HL-60/S4 treated with retinoic acid at 250 ng/mL for 4 days and 3 days (cell line): Measurements from ENCODE around the gene PSMD1.

Experiments
- in situ Hi-C: fragments of 300-500 bp; cut with MboI; formaldehyde crosslinking; loops from 2 replicates; pipeline ENCODE4 v1.7.0; 2022; ENCODE audit warnings: low sequenced_read_pairs

The PSMD1 gene

GRCh38 chr2:231034291-231034882 is 22.3 kb upstream of the PSMD1 start:
- in situ Hi-C loops, result no loop called here

GRCh38 chr2:231036131-231036530 is 20.5 kb upstream of the PSMD1 start:
- in situ Hi-C loops, result no loop called here

- in situ Hi-C loops, result no loop called here
Observed at GRCh38 chr2:231036578-231037106, 20.0 kb upstream of the PSMD1 start.

- in situ Hi-C loops, result no loop called here
Observed at GRCh38 chr2:231037202-231037730, 19.4 kb upstream of the PSMD1 start, which contains the start of gene C2orf72. Gene C2orf72, plus strand, starts transcription at chr2:231037523. Its CDS starts 43 bp downstream, at chr2:231037566.

GRCh38 chr2:231037731-231038482 is 18.8 kb upstream of the PSMD1 start:
- in situ Hi-C loops, result no loop called here

GRCh38 chr2:231038483-231039293 is 18.0 kb upstream of the PSMD1 start:
- in situ Hi-C loops, result no loop called here

DNA sequence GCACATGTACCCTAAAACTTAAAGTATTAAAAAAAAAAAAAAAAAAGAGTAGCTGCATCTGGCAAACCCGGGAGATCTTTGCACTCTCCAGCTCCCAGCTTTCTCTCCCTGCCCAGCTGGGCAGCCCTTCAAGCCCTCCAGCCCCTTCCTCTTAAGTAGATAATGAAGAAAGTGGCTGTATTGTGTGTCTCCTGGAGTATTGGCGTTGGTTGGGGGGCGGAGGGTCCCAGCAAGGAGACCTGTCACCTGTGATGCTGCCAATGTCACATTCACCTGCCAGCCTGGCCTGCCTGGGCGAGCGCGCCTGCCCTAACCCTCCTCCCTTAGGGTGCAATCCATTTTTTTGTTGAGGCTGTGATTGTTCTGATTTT is 17.4 kb upstream of the PSMD1 start:
- in situ Hi-C loops, result no loop called here

DNA sequence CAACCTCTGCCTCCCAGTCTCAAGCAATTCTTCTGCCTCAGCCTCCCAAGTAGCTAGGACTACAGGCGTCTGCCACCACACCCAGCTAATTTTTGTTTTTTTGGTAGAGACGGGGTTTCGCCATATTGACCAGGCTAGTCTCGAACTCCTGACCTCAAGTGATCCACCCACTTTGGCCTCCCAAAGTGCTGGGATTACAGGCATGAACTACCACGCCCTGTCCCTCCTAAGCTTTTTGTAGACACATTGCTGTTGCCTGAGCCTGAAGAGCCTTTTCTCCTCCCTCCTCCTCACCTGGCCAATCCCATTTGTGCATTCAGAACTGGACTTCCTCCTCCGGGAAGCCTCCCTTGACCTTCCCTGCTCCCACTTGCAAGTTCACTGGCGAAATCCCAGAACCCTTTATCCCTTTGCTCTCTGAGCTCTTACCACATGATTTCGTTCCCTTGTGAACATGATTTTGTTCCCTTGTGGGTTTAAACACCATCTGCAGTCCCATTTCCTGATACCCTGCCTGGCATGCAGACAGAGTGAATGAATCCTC is 16.8 kb upstream of the PSMD1 start:
- in situ Hi-C loops, result no loop called here

DNA sequence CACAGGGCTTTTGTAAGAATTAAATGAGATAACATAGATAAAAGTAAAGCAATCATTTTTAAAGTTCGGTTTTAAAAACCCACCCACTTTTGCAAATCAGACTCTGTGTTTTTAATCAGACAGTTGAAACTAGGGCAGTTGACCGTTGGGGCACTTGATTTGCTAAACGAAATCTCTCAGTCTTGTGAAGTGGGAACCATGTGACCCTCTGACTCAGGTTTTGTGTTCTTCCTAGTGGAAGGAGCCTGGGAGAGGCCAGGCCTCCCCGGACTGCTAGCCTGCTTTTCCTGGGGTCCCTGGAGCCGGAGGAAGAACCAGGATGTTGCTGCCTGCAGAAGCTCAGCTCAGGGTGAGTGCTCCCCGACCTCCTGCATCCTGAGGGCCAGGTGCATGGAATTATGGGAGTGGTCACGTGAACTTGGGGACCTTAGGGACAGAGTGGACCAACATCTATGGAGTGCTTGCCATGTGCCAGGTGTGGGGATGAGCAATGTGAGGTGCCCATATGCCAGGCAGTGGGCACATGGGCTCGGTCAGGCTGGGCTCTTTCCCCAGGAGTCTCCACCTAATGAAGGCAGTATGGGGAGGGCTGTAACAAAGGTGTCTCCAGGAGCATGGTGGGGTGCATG is 15.5 kb upstream of the PSMD1 start:
- in situ Hi-C loops, result no loop called here

GRCh38 chr2:231043796-231044195 is 12.9 kb upstream of the PSMD1 start:
- in situ Hi-C loops, result no loop called here

- in situ Hi-C loops, result no loop called here
Observed at GRCh38 chr2:231046916-231047273, 9.8 kb upstream of the PSMD1 start.

DNA sequence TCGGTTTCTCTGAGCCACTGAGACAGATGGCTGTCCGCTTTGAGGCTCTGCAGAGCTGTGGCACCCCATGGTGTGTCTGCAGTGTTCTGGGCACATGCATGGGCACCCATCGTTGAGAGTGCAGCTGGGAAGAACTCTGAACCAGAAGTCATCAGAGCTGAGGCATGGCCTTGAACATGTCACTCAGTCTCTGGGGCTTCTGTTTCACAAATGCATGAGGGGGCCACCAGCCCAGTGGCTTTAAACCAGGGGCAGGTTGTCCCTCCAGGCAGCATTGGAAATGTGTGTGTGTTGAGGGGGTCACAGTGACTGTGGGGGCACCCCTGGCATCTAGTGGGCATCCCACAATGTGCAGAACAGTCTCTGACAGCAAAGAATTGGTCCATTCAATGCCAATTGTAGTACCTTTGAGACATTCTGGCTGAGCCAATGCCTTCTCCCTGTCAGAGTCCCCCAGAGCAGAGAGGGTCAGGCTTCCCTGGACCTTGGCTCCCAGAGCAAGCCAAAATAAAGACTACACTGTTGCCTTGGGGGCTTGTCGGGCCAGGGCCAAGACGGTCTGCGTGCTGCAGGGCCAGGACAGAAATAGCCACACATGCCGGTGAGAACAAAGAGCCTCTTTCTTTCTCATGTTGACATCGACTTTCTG is 9.3 kb upstream of the PSMD1 start:
- in situ Hi-C loops, result no loop called here

DNA sequence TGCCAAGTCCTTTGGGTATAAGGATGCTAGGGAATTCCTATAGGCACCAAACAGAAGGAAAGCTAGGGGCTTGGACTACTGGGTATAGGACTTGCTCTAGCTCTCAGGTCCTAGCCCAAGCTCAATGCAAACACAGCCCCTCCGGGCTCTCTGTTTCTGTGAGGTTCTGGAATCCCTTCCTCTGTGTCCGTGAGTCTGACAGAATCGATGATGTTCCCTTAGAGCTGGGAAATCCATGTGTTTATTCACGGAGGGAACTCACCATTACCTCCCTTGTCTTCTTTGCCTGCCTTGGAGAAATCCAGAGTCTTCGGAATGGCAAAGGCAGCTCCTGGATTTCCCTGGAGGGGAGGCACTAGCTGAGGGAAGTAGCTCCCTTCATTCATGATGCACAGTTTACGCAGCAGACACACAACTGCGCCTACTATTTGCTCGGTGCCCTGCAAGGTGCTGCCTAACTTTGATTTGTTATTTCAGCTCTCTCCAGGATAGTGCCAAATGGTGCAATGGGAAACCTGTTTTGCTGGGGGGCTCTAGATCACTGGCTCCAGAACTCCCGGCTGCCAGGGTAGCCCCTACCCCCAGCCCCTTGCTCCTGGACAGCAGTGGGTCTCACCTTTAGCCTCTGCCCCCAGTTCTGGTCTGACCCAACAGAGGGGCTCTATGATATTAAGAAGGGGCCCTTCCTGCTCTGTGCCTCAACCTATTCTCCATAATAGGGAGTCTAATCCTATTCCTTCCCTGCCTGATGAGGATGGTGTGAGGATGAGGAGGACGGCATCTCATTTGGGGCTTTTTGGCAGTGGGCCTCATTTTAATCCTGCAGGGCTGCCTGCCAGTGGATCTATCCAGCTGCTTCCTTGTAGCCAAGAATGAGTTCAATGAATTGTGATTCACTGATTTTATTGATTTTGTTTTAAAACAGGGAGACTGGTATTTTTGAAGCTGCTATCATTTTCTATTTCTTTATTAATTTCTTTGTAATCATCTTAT is 8.4 kb upstream of the PSMD1 start:
- in situ Hi-C loops, result no loop called here

- in situ Hi-C loops, result no loop called here
Observed at GRCh38 chr2:231049286-231050017, 7.2 kb upstream of the PSMD1 start.

DNA sequence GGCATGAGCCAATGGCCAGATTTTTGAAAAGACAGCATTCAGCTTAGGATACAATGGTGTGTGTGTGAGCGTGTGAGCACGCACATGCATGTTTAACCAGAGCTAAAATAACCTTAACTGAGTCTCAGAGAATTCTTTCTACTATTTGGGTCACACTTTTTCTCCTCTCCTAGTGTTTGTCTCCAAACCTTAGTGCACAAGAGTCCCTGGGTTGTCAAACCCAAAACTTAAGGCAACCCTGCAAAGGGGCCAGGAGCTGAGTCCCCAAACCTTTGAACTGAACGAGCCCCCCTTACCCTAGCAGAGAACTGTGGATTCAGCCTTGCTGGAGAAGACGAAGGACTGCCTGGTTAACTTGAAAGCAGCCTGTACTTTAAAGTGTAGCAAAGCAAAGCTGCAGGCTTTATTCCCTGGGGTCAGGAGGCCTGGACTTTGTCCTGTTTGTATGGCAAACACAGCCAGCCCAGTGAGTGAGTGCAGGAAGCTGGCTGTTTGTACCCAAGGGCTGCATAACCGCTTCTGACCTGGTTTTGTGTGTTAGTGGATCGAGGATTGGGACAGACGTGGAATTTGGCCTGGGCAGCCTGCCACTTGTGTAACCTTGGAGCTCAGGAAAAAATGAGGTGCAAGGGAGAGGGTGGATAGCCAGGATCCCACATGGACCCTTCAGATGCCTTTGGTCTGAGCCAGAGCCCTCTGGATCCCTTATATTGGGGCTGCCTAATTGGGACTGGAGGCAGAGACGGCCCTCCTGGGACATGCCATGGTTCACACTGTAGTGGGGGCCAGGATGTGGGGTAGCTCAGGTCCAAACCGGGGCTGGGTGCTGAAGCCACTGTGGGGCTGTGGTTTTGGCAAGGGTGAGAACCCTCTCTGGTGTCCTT is 6.4 kb upstream of the PSMD1 start:
- in situ Hi-C loops, result no loop called here

DNA sequence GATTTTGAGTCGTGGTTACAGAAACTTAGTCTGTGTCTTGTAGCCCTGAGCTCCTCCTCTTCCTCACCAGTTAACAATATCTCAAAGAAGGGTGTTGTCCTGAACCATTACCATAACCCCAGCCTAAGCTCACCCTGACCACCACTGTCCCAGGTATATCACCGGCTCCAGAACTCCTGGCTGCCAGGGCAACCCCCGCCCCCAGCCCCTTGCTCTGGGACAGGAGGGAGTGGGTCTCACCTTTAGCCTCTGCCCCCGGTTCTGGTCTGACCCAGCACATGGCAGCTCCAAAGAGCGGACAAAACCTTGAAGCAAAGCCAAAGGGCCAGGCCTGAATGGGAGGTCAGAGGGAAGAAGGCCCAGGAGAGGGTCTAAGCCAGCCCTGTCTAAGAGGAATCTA is 5.6 kb upstream of the PSMD1 start:
- in situ Hi-C loops, result no loop called here
